ENCODE measurements around the gene POP5. TPM values are rescaled to one million over a fixed set of nuclear protein-coding genes. Genes with fewer than 3 reads are reported as not detected.
A peak's percentile ranks its signal among the peaks of the same experiment; 100 is the strongest.

POP5 gene
- total RNA-seq, 1 experiment from 2014 or later: 41.0 TPM

- no peaks in the 10 kb centered on the region for H3K9me3 ChIP-seq (ENCODE audit: low read depth, low read length, poor library complexity, severe bottlenecking)
- H3K27me3 ChIP-seq (replicated peaks; ENCODE audit: insufficient read depth, low read depth, low read length, poor library complexity): no peaks in the 10 kb centered on the region
- no peak overlapping the region for H3K4me3 ChIP-seq (ENCODE audit: low read depth, low read length, poor library complexity, severe bottlenecking)
- no peaks in the 10 kb centered on the region for H3K4me1 ChIP-seq (ENCODE audit: insufficient read depth, low read length, poor library complexity, severe bottlenecking)
- no peak for DNase-seq (ENCODE audit: low spot score)
- ChIA-PET POLR2A (ENCODE audit: low non-redundant PET) (no interaction called here), CTCF (no interaction called here)
- no peaks in the 10 kb centered on the region for H3K36me3 ChIP-seq (ENCODE audit: insufficient read depth, low read length, poor library complexity, severe bottlenecking)
- TF ChIP-seq, protein P1, sequence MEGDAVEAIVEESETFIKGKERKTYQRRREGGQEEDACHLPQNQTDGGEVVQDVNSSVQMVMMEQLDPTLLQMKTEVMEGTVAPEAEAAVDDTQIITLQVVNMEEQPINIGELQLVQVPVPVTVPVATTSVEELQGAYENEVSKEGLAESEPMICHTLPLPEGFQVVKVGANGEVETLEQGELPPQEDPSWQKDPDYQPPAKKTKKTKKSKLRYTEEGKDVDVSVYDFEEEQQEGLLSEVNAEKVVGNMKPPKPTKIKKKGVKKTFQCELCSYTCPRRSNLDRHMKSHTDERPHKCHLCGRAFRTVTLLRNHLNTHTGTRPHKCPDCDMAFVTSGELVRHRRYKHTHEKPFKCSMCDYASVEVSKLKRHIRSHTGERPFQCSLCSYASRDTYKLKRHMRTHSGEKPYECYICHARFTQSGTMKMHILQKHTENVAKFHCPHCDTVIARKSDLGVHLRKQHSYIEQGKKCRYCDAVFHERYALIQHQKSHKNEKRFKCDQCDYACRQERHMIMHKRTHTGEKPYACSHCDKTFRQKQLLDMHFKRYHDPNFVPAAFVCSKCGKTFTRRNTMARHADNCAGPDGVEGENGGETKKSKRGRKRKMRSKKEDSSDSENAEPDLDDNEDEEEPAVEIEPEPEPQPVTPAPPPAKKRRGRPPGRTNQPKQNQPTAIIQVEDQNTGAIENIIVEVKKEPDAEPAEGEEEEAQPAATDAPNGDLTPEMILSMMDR (conservative IDR thresholded peaks at IDR 0.05; ENCODE audit: low read depth, low read length): peak; percentile 16; the same call in 1 of the 2 replicates
- TF ChIP-seq EZH2 (IDR thresholded peaks at IDR 0.05; ENCODE audit: borderline replicate concordance, low read depth, low read length, poor library complexity, severe bottlenecking): no peak
- intact Hi-C loops (cut with micrococcal nuclease; ENCODE audit: unreplicated experiment): no loop called here
- no peak overlapping the region for H3K27ac ChIP-seq (ENCODE audit: low read depth, low read length, poor library complexity, severe bottlenecking)
- BruUV-seq (replicated peaks): no TSS peak
These were observed 47.7 kb upstream of the POP5 start for GRCh38 chr12:120628919-120629318.

- CTCF ChIA-PET: interaction anchor here (0.6 to 0.7 kb wide), 3 partner anchors 21 to 419 kb away, joined by 4 to 11 read pairs (median 7); no protein-coding TSS in a partner anchor
- H3K4me1 ChIP-seq (ENCODE audit: insufficient read depth, low read length, poor library complexity, severe bottlenecking): no peaks in the 10 kb centered on the region
- BruUV-seq (replicated peaks): no TSS peak
- peak; percentile 24 for DNase-seq (ENCODE audit: low spot score)
- no peak overlapping the region for H3K4me3 ChIP-seq (ENCODE audit: low read depth, low read length, poor library complexity, severe bottlenecking)
- TF ChIP-seq, protein P1 (conservative IDR thresholded peaks at IDR 0.05; ENCODE audit: low read depth, low read length): peak; percentile 50
- TF ChIP-seq EZH2 (IDR thresholded peaks at IDR 0.05; ENCODE audit: borderline replicate concordance, low read depth, low read length, poor library complexity, severe bottlenecking): no peak
- POLR2A ChIA-PET (ENCODE audit: low non-redundant PET): no interaction called here
- intact Hi-C loops (cut with micrococcal nuclease; ENCODE audit: unreplicated experiment): no loop called here
- no peak overlapping the region for H3K27ac ChIP-seq (ENCODE audit: low read depth, low read length, poor library complexity, severe bottlenecking)
- no peaks in the 10 kb centered on the region for H3K36me3 ChIP-seq (ENCODE audit: insufficient read depth, low read length, poor library complexity, severe bottlenecking)
- H3K27me3 ChIP-seq (replicated peaks; ENCODE audit: insufficient read depth, low read depth, low read length, poor library complexity): no peaks in the 10 kb centered on the region
- no peaks in the 10 kb centered on the region for H3K9me3 ChIP-seq (ENCODE audit: low read depth, low read length, poor library complexity, severe bottlenecking)
These were observed 44.6 kb upstream of the POP5 start for GRCh38 chr12:120625557-120626419.

- no peak for TF ChIP-seq EZH2 (IDR thresholded peaks at IDR 0.05; ENCODE audit: borderline replicate concordance, low read depth, low read length, poor library complexity, severe bottlenecking)
- TF ChIP-seq, protein P1 (conservative IDR thresholded peaks at IDR 0.05; ENCODE audit: low read depth, low read length): no peak
- Histone ChIP-seq H3K4me3 (ENCODE audit: low read depth, low read length, poor library complexity, severe bottlenecking) (no peak overlapping the region), H3K27ac (ENCODE audit: low read depth, low read length, poor library complexity, severe bottlenecking) (no peak overlapping the region), H3K9me3 (ENCODE audit: low read depth, low read length, poor library complexity, severe bottlenecking) (no peaks in the 10 kb centered on the region), H3K27me3 (replicated peaks; ENCODE audit: insufficient read depth, low read depth, low read length, poor library complexity) (no peaks in the 10 kb centered on the region), H3K36me3 (ENCODE audit: insufficient read depth, low read length, poor library complexity, severe bottlenecking) (no peaks in the 10 kb centered on the region), H3K4me1 (ENCODE audit: insufficient read depth, low read length, poor library complexity, severe bottlenecking) (no peaks in the 10 kb centered on the region)
- intact Hi-C loops (cut with micrococcal nuclease; ENCODE audit: unreplicated experiment): no loop called here
- POLR2A ChIA-PET (ENCODE audit: low non-redundant PET): no interaction called here
- no TSS peak for BruUV-seq (replicated peaks)
- CTCF ChIA-PET: interaction anchor here (0.5 kb wide), 1 partner anchor 28 kb away, joined by 3 read pairs; no protein-coding TSS in a partner anchor
- DNase-seq (ENCODE audit: low spot score): no peak
These were observed 39.4 kb upstream of the POP5 start for GRCh38 chr12:120620624-120621023.
